ENCODE data around the gene SULT2B1.
A peak's percentile ranks its signal among the peaks of the same experiment; 100 is the strongest.
"Not testable (repeated sequence)": the region's sequence is repeated elsewhere in the genome, so short reads cannot be mapped to it uniquely, and the experiment has no call there.

Gene SULT2B1

GRCh38 chr19:48561412-48561811, 9.4 kb downstream of the SULT2B1 start:
- DNase-seq = no peak

GRCh38 chr19:48565090-48565489, 13.1 kb downstream of the SULT2B1 start:
- no peak for DNase-seq

GRCh38 chr19:48568345-48568886, 16.4 kb downstream of the SULT2B1 start:
- no peak for DNase-seq

DNA sequence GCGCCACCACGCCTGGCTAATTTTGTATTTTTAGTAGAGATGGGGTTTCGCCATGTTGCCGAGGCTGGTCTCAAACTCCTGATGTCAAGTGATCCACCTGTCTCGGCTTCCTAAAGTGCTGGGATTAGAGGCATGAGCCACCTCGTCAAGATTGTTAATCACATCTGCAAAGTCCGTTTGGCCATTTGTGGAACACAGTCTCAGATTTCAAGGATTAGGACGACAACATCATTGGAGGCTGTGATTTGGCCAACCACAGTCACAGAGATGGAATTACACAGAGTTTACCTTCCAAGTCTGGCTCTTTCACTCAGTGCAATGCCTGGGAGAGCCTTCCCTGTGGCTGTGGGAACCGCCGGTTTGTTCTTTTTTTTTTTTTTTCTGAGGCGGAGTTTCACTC, 17.8 kb downstream of the SULT2B1 start:
- peak; percentile 77 for DNase-seq

- DNase-seq = no peak
Observed at GRCh38 chr19:48571378-48572162, 19.6 kb downstream of the SULT2B1 start.

DNA sequence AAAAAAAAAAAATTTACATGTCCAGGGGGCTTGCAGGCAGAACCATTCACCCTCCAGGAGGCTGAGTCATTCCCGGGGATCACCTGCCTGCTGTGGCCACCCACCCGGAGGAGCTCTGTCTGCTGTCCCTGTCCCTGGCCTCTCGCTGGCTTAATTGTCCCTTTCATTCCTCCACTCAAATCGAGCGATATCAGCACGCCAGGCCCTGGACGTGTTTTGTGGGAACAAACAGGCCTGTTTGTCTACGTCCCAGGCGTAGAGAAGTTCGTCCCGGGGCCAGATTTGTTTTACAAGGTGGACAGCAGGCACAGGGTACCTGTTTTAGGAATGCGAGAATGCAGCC, 21.2 kb downstream of the SULT2B1 start:
- no peak for DNase-seq

DNA sequence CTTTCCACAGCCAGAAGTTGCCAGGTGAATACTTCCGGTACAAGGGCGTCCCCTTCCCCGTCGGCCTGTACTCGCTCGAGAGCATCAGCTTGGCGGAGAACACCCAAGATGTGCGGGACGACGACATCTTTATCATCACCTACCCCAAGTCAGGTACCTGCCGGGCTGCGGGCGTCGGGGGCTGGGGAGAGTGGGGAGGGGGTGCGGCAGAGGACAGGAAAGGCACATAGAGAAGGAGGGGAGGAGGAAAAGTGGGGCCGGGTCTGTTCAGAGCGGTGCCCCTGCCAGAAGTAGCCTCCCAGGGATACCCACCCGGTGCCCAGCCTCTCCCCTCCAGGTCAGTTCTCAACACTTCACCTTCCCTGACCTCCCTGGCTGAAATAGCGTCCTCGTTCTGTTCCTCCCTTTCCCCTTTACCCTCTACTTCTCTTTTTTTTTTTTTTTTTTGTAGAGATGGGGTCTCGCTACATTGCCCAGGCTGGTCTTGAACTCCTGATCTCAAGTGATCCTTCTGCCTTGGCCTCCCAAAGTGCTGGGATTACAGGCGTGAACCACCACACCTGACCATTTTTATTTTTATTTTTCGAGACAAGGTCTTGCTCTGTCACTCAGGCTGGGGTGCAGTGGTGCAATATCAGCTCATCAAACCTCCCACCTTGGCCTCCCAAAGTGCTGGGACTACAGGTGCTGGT, 24.1 kb downstream of the SULT2B1 start:
- no peak for DNase-seq

DNA sequence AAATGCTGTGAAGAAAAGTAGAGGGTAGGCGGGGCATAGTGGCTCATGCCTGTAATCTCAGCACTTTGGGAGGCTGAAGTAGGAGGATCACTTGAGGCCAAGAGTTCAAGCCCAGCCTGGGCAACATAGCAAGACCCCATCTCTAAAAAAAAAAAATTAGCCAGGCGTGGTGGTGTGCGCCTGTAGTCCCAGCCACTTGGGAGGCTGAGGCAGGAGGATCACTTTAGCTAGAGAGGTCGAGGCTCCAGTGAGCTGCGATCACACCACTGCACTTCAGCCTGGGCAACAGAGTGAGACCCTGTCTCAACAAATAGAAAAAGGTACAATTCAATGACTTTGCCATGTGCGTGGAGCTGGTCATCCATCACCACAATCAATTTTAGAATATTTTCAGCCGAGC, 25.9 kb downstream of the SULT2B1 start:
- not testable (repeated sequence) for DNase-seq

- no peak for DNase-seq
Observed at GRCh38 chr19:48578891-48579290, 26.9 kb downstream of the SULT2B1 start.

GRCh38 chr19:48582168-48582567, 30.2 kb downstream of the SULT2B1 start:
- no peak for DNase-seq

DNA sequence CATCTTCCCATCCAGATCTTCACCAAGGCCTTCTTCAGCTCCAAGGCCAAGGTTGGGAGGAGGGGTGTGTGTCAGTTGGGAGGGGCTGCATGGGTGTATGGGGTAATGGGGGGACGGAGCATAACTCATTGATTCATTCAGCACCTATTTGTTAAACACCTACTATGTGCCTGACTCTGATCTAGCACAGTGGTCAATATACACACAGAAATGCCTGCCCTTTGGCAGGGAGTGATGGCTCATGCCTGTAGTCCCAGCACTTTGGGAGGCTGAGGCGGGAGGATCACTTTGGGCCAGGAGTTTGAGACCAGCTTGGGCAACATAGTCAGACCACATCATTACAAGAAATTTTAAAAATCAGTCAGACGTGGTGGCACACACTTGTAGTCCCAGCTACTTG, 35.4 kb downstream of the SULT2B1 start:
- no peak for DNase-seq

DNA sequence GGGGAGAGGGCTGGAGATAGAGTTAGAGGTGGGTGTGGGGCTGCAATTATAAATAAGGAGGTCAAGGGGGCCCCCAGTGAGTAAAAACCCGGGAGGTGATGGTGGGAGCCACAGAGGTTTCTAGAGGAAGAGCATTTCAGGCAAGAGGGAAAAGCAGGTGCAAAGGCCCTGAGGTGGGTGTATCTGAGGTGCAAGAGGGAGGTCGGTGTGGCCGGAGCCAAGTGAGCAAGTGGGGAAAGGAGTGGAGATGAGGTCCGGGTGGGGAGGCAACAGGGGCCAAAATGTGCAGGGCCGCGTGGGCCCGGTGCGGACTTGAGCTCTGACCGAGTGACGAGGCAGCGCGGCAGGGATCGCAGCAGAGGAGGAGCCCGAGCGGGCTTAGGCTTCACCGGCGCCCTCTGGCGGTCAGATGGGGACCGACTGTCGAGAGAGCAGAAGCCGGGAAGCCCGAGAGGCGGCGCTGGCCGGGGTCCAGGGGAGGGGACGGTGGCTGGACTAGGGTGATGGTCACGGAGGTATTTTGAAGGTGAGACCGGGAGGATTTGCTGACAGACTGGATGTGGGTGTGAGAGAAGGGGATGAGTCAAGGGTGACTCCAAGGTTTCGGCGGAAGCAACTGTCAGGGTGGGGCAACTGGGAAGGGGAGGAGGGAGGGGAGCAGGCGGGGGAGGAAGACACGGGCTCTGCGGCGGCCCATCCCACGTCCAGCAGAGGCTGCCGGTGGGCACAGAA, 36.9 kb downstream of the SULT2B1 start:
- peak; percentile 38 for DNase-seq

- no peak for DNase-seq
Observed at GRCh38 chr19:48591021-48591420, 39.0 kb downstream of the SULT2B1 start.

DNA sequence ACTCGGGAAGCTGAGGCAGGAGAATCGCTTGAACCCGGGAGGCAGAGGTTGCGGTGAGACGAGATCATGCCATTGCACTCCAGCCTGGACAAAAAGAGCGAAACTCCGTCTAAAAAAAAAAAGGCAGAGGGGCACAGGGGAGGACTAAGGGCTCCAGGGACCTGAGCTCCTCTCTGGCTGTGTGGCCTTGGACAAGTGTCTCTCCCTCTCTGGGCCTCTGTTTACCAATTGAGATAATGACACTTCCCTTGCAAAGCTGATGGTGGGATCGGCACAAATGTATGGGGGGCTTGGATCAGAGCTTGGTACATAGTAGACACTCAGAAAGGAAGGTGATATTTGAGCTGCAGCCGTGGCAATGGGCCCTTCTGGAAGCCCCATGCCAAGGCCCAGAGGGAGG, 43.2 kb downstream of the SULT2B1 start:
- no peak for DNase-seq

GRCh38 chr19:48595833-48596232, 43.9 kb downstream of the SULT2B1 start:
- no peak for DNase-seq

DNA sequence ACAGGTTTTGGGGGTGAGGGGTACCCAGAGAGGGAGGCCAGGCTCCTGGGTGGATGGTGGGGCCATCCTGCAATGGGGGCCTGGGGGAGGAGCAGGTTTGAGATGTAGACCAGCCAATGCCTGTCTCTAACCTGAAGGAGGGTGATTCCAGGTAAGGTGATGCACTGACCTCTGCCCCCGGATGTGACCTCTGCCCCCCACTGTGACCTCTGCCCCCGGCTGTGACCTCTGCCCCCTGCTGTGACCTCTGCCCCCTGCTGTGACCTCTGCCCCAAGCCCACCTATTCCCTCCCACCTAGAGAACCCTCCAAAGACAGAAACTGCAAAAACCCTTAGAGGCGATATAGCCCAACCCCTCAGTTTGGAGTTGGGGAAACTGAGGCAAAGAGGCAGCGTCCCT, 44.3 kb downstream of the SULT2B1 start:
- no peak for DNase-seq

DNA sequence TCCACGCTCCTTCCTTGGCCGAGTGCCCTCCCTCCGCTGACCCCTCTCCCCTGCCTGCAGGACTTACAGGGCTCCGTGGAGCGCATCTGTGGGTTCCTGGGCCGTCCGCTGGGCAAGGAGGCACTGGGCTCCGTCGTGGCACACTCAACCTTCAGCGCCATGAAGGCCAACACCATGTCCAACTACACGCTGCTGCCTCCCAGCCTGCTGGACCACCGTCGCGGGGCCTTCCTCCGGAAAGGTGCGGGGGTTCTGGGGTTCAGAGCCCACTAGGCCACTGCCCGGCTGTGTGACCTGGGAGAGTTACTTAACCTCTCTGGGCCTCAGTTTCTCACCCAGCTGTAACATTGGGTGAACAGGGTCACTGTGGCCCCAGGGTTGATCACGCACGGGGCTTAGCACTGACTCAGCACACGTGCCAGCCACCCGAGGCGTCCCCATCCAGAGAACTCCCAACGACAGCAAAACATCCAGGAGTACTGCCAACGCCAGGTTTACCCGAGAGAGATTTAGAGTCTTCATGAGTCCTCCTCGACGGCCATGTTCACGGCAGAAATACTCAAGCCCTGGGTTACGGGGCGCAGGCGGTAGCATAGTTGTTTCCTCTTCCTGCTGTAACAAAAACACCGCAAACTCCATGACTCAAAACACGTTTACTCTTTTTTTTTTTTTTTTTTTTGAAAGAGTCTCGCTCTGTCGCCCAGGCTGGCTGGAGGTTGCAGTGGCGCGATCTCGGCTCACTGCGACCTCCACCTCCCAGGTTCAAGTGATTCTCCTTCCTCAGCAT, 44.9 kb downstream of the SULT2B1 start:
- DNase-seq = no peak

GRCh38 chr19:48598996-48599700, 47.2 kb downstream of the SULT2B1 start:
- DNase-seq = no peak

DNA sequence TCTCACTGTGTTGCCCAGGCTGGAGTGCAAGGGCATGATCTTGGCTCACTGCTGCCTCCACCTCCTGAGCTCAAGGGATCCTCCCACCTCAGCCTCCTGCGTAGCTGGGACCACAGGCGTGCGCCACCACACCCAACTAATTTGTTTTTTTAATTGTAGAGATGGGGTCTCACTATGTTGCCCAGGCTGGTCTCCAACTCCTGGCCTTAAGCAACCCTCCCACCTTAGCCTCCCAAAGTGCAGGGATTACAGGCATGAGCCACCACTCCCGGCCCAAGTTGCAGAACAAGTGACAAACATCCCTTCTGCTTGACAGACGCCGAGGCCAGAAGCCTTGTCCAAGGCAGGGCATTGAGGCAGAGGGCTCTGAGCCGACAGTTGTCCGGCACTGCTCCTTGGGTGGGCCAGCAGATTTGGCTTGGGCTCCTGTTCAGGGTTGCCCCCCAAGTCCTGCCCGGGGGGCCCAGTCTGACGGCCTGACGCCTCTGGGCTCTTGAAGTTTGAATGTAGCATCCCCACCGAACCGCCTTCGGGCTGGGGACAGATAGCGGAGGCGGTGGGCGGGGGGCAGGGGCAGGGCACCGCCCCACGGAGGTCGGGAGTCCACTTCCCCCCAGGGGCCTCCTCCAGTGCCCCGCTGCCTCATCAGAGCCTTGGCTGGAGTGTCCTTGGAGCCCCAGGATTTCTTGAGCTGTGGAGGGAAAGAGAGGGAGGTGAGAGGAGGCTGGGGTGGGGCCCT, 48.9 kb downstream of the SULT2B1 start:
- DNase-seq = no peak

DNA sequence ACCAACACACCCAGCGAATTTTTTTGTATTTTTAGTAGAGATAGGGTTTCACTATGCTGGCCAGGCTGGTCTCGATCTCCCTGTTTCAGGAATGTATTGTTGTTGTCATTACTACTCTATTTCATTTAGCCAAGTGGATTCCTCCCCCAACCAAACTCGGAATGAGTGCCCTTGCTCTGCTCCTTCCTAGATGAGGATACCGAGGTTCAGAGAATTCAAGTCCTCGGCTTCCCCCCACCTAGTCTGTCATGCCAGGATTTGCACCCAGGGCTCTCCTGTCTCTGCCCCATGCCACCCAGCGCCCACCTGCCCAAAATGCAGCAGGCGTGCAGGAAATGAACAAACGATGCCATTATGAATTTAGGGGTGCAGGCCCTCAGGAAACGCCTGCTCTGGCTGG, 51.0 kb downstream of the SULT2B1 start:
- DNase-seq = no peak

DNA sequence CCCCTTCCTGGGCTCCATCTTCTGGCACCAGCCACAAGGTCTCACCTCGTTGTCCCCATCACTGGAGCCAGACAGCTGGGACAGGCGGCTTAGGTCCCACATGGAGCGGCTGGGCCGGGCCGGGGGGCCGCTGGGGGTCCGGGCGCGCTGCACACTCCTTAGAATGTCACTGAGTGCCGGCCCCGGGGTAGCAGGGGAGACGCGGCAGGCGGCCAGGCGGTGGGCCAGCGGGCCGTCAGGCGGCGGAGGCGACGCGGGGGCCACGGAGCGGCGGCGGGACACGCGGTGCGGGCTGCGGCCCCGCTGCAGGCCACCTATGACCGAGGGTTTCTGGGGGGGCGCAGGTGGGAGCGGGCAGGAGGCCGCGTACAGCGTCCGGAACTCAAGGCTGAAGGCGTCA, 51.5 kb downstream of the SULT2B1 start:
- no peak for DNase-seq

DNA sequence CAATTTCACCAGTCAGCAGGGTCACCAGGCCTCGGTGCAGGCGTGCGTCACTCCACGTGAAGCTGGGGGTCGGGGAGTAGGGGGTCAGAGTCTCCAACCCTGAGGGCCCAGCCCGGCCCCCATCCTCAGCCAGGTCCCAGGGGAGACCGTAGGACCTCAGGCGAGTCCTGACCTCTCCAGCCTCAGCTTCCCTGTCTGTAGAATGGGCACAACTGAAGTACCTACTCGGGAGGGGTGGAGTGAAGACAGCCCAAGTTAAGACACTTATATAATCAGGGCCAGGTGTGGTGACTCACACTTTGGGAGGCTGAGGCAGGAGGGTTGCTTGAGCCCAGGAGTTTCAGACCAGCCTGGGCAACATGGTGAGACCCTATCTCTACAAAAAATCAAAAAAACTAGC, 51.9 kb downstream of the SULT2B1 start:
- DNase-seq = no peak
